Endothelial cell of umbilical vein (primary cell): ENCODE data around the gene TBX1. TPM values are rescaled to one million over a fixed set of nuclear protein-coding genes. Genes with fewer than 3 reads are reported as not detected.

Source experiments
- BruUV-seq: library from RNA; stranded (reverse); fragments of 400-500 nt; replicated peaks from 2 replicates; lab custom pipeline; 2021; lab: Mats Ljungman, UMichigan
- CTCF ChIA-PET: fragments of 300-600, 350-600 bp; sonication (Branson Sonifier 250); formaldehyde crosslinking; loops from one replicate; lab custom pipeline; 2021; ENCODE audit warnings: antibody characterized with exemption, inconsistent platforms; lab: Charles Lee
- POLR2A ChIA-PET: fragments of 300-600, 350-600 bp; sonication (Branson Sonifier 250); formaldehyde crosslinking; loops from one replicate; lab custom pipeline; 2021; ENCODE audit warnings: antibody characterized with exemption, inconsistent platforms; lab: Charles Lee
- DNase-seq: peaks from one replicate; pipeline ENCODE4 v3.0.0-alpha.2; 2011; ENCODE audit warnings: low read depth, low spot score
- FAIRE-seq: peaks from 2 replicates; lab custom pipeline; 2011; peaks lifted over from hg19 to GRCh38; lab: Jason Lieb, UNC
- H2AFZ ChIP-seq: 2 replicates; pipeline ENCODE4 v1.6.0; 2012; ENCODE audit warnings: low read depth, low read length, control low read depth, inconsistent platforms
- H3K27ac ChIP-seq: 2 replicates; pipeline ENCODE4 v1.5.1; 2011; ENCODE audit warnings: low read depth, mild to moderate bottlenecking, control low read depth, low read length, moderate library complexity; ENCODE audit not compliant: insufficient read depth
- H3K27me3 ChIP-seq, 2 experiments: 2 replicates each; pipeline versions ENCODE4 v1.6.0 to v1.6.1; 2011; ENCODE audit warnings: low read length in 2 of 2, mixed read lengths in 1 of 2; ENCODE audit not compliant: control insufficient read depth in 2 of 2, insufficient read depth in 2 of 2
- H3K36me3 ChIP-seq, 2 experiments: 2 replicates in 1 of 2; 3 replicates in 1 of 2; pipeline ENCODE4 v1.5.1; 2011; ENCODE audit warnings: low read length in 2 of 2, mild to moderate bottlenecking in 1 of 2, moderate library complexity in 1 of 2; ENCODE audit not compliant: control insufficient read depth in 2 of 2, insufficient read depth in 2 of 2; ENCODE audit errors: extremely low read depth in 1 of 2
- H3K4me1 ChIP-seq: 3 replicates; pipeline ENCODE4 v1.5.1; 2011; ENCODE audit warnings: mild to moderate bottlenecking, low read length; ENCODE audit not compliant: control insufficient read depth, insufficient read depth; ENCODE audit errors: extremely low read depth
- H3K4me2 ChIP-seq: 2 replicates; pipeline ENCODE4 v1.6.1; 2011; ENCODE audit warnings: low read length, control low read depth, mixed read lengths; ENCODE audit not compliant: insufficient read depth
- H3K4me3 ChIP-seq, 3 experiments: fragments of 200-600 bp in 1 of 3; sonication (generic), shearing (Covaris generic) in 1 of 3; replicated peaks in 1 of 3; 2 replicates each; pipeline ENCODE4 v1.5.1; 2011 to 2016; ENCODE audit warnings: control low read depth in 3 of 3, low read length in 3 of 3, mild to moderate bottlenecking in 2 of 3, inconsistent platforms in 1 of 3, low read depth in 1 of 3, moderate library complexity in 1 of 3; ENCODE audit not compliant: insufficient read depth in 1 of 3
- H3K79me2 ChIP-seq: 2 replicates; pipeline ENCODE4 v1.6.0; 2012; ENCODE audit warnings: low read length, inconsistent platforms; ENCODE audit not compliant: control insufficient read depth, insufficient read depth
- H3K9ac ChIP-seq: replicated peaks from 2 replicates; pipeline ENCODE3; 2011; ENCODE audit warnings: low read length, control low read depth; ENCODE audit not compliant: insufficient read depth; ENCODE audit errors: extremely low read depth
- H3K9me1 ChIP-seq: replicated peaks from 3 replicates; pipeline ENCODE4 v1.6.0; 2011; ENCODE audit warnings: mild to moderate bottlenecking, low read length; ENCODE audit not compliant: control insufficient read depth, insufficient read depth; ENCODE audit errors: extremely low read depth
- H3K9me3 ChIP-seq: replicated peaks from 2 replicates; pipeline ENCODE4 v1.5.1; 2012; ENCODE audit warnings: low read length, inconsistent platforms; ENCODE audit not compliant: control insufficient read depth, insufficient read depth
- H4K20me1 ChIP-seq: replicated peaks from 2 replicates; pipeline ENCODE3; 2011; ENCODE audit warnings: mild to moderate bottlenecking, low read length; ENCODE audit not compliant: control insufficient read depth, insufficient read depth; ENCODE audit errors: extremely low read depth
- EZH2 ChIP-seq: IDR thresholded peaks from 2 replicates; pipeline ENCODE4 v1.6.1; 2012; ENCODE audit warnings: borderline replicate concordance, low read depth, mild to moderate bottlenecking, moderate library complexity, low read length, inconsistent platforms; ENCODE audit not compliant: severe bottlenecking
- FOS ChIP-seq: IDR thresholded peaks from 2 replicates; pipeline ENCODE4 v1.6.1; 2011; ENCODE audit warnings: mild to moderate bottlenecking, low read length, moderate library complexity, borderline replicate concordance; ENCODE audit not compliant: insufficient read depth
- GATA2 ChIP-seq: IDR thresholded peaks from 2 replicates; pipeline ENCODE4 v1.7.0; 2011; ENCODE audit warnings: low read depth, mild to moderate bottlenecking, moderate library complexity, mixed read lengths, low read length; ENCODE audit not compliant: insufficient read length, insufficient read depth
- JUN ChIP-seq: IDR thresholded peaks from 2 replicates; pipeline ENCODE4 v1.6.1; 2011; ENCODE audit warnings: borderline replicate concordance, low read depth; ENCODE audit not compliant: insufficient read length, insufficient read depth
- MYC ChIP-seq: IDR thresholded peaks from one replicate; pipeline ENCODE4 v1.6.1; 2011; ENCODE audit warnings: mild to moderate bottlenecking, low read depth, low read length
- POLR2A ChIP-seq: IDR thresholded peaks from 2 replicates; pipeline ENCODE4 v1.6.1; 2012; ENCODE audit warnings: low read depth, mild to moderate bottlenecking, control low read depth, low read length
- POLR2AphosphoS5 ChIP-seq: IDR thresholded peaks from 2 replicates; pipeline ENCODE4 v1.6.1; 2012; ENCODE audit warnings: low read depth, mild to moderate bottlenecking, control low read depth, low read length, moderate library complexity; ENCODE audit not compliant: insufficient read depth
- dilution Hi-C: fragments of 300-500 bp; cut with MboI; formaldehyde crosslinking; loops from one replicate; pipeline ENCODE4 v1.15.0; 2019; ENCODE audit warnings: low sequenced_read_pairs; ENCODE audit not compliant: extremely low pct_ligation_motif_present
- intact Hi-C: fragments of 100-400 bp; cut with micrococcal nuclease; formaldehyde crosslinking; loops from one replicate; pipeline ENCODE4 v1.10.0; 2022
- polyA plus RNA-seq, 4 experiments: library from polyadenylated mRNA; depleted of rRNA in 3 of 4; stranded (reverse) in 3 of 4; unstranded in 1 of 4; fragments of >200 nt; gene quantifications; 2 replicates each; pipeline versions ENCODE4 v1.2.1 to v1.2.3, GENCODE V29; 2011 to 2012; ENCODE audit warnings: missing spikeins in 1 of 4
- total RNA-seq: library from RNA; stranded (reverse); gene quantifications from 2 replicates; pipeline ENCODE4 v1.2.3, GENCODE V29; 2021
- TF ChIP-seq, protein P1 (sequence below), 2 donors: IDR thresholded peaks; 1 replicate in 1 of 2; 2 replicates in 1 of 2; pipeline ENCODE4 v1.5.1; 2011; ENCODE audit warnings: low read length in 2 of 2, mild to moderate bottlenecking in 2 of 2, moderate library complexity in 2 of 2, control low read depth in 1 of 2, inconsistent platforms in 1 of 2, low read depth in 1 of 2; ENCODE audit not compliant: insufficient read depth in 1 of 2; ENCODE audit errors: extremely low read depth in 1 of 2
- TF ChIP-seq, protein P2 (sequence below): IDR thresholded peaks from 2 replicates; pipeline ENCODE4 v1.6.1; 2011; ENCODE audit not compliant: insufficient read depth, insufficient read length

TBX1 gene
- total and polyA plus RNA-seq, 2 donors (not counting 3 experiments of a cell fraction or from before 2014, with no cell fraction given): 11.0 to 30.2 TPM

DNA sequence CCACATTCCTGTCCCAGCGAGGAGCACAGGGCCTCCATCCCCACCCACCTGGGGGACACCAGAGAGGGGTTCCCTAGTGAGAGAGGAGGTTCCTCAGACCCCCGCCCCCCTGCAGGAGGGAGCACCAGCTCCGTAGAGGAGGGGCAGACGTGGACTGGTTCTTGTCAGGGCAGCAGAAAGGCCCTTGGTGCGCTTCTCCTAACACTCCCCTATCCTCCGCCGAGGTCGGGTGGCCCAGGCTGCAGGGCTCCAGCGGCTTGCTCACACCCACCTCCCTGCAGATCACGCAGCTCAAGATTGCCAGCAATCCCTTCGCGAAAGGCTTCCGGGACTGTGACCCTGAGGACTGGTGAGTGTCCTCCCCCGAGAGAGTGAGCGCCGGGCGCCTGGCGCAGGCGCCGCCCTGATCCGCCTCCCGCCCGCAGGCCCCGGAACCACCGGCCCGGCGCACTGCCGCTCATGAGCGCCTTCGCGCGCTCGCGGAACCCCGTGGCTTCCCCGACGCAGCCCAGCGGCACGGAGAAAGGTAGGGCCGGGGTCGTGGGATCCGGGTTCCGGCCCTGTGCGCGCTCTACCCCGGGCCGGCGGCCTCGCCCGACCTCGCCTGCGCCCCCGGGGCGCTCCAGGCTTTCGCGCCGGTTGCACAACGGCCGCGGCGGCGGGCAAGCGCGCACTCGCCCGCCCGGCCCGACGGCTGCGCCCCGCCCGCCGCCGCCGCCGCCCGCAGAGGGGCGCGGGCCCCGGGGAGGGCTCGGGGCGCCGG is 5.1 kb downstream of the TBX1 start:
- Histone ChIP-seq H3K4me2 (no peak overlapping the region), H3K36me3 (peaks cover 0 to 3% of the 10 kb centered on the region in 2 experiments), H3K27ac (no peak overlapping the region), H3K9ac (no peak overlapping the region), H3K27me3 (peaks cover 17 to 19% of the 10 kb centered on the region in 2 experiments), H3K9me3 (no peaks in the 10 kb centered on the region), H3K79me2 (peaks cover 31% of the 10 kb centered on the region), H3K9me1 (no peaks in the 10 kb centered on the region), H3K4me1 (peaks cover 5% of the 10 kb centered on the region), H4K20me1 (no peaks in the 10 kb centered on the region), H3K4me3 (no peak overlapping the region), H2AFZ (no peak overlapping the region)
- BruUV-seq: no TSS peak
- FAIRE-seq (no peak), DNase-seq (no peak)
- intact Hi-C loops (no loop called here), dilution Hi-C loops (no loop called here)
- ChIA-PET CTCF (interaction anchor here (0.8 to 4.1 kb wide), 4 partner anchors 9 to 144 kb away, joined by 3 to 15 read pairs (median 4); no protein-coding TSS in a partner anchor), POLR2A (no interaction called here)
- TF ChIP-seq FOS (no peak), GATA2 (no peak), POLR2A (no peak), POLR2AphosphoS5 (no peak)
- TF ChIP-seq, protein P1, sequence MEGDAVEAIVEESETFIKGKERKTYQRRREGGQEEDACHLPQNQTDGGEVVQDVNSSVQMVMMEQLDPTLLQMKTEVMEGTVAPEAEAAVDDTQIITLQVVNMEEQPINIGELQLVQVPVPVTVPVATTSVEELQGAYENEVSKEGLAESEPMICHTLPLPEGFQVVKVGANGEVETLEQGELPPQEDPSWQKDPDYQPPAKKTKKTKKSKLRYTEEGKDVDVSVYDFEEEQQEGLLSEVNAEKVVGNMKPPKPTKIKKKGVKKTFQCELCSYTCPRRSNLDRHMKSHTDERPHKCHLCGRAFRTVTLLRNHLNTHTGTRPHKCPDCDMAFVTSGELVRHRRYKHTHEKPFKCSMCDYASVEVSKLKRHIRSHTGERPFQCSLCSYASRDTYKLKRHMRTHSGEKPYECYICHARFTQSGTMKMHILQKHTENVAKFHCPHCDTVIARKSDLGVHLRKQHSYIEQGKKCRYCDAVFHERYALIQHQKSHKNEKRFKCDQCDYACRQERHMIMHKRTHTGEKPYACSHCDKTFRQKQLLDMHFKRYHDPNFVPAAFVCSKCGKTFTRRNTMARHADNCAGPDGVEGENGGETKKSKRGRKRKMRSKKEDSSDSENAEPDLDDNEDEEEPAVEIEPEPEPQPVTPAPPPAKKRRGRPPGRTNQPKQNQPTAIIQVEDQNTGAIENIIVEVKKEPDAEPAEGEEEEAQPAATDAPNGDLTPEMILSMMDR (IDR thresholded peaks at IDR 0.05; ENCODE audit: extremely low read depth in 1 of 2, insufficient read depth in 1 of 2, low read depth in 1 of 2, low read length in 2 of 2): no peak

DNA sequence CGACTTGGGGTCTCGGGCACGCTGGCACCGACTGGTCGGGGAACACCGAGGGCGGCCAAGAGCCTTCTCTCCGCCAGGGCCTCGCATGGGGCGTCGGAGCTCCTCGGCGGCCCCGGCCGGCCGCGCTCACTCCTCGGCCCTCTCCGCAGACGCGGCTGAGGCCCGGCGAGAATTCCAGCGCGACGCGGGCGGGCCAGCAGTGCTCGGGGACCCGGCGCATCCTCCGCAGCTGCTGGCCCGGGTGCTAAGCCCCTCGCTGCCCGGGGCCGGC is 5.6 kb downstream of the TBX1 start:
- Histone ChIP-seq H3K27me3 (peaks cover 14 to 19% of the 10 kb centered on the region in 2 experiments), H3K9ac (no peak overlapping the region), H3K36me3 (peaks cover 0 to 3% of the 10 kb centered on the region in 2 experiments), H4K20me1 (no peaks in the 10 kb centered on the region), H3K9me3 (no peaks in the 10 kb centered on the region), H3K9me1 (no peaks in the 10 kb centered on the region), H2AFZ (no peak overlapping the region), H3K4me3 (no peak overlapping the region), H3K4me2 (no peak overlapping the region), H3K79me2 (peaks cover 29% of the 10 kb centered on the region), H3K27ac (no peak overlapping the region), H3K4me1 (peaks cover 5% of the 10 kb centered on the region)
- BruUV-seq: no TSS peak
- POLR2A ChIA-PET: no interaction called here
- dilution Hi-C loops (no loop called here), intact Hi-C loops (no loop called here)
- DNase-seq (no peak), FAIRE-seq (no peak)
- TF ChIP-seq GATA2: no peak
- no peak for TF ChIP-seq POLR2AphosphoS5
- no peak for TF ChIP-seq MYC
- no peak for TF ChIP-seq EZH2
- TF ChIP-seq, protein P2, sequence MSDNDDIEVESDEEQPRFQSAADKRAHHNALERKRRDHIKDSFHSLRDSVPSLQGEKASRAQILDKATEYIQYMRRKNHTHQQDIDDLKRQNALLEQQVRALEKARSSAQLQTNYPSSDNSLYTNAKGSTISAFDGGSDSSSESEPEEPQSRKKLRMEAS: no peak
- TF ChIP-seq, protein P1 (IDR thresholded peaks at IDR 0.05; ENCODE audit: extremely low read depth in 1 of 2, insufficient read depth in 1 of 2, low read depth in 1 of 2, low read length in 2 of 2): no peak
- TF ChIP-seq POLR2A: no peak
- TF ChIP-seq FOS: no peak
- TF ChIP-seq JUN: no peak
- CTCF ChIA-PET: interaction anchor here (0.8 to 4.1 kb wide), 4 partner anchors 10 to 144 kb away, joined by 3 to 15 read pairs (median 4); no protein-coding TSS in a partner anchor
